PC-9 (cell line): ENCODE data around the gene KREMEN1. TPM values are rescaled to one million over a fixed set of nuclear protein-coding genes. Genes with fewer than 3 reads are reported as not detected.

Source experiments
- BruUV-seq: library from RNA; stranded (reverse); fragments of 400-500 nt; replicated peaks from 2 replicates; lab custom pipeline; 2021; lab: Mats Ljungman, UMichigan
- CTCF ChIA-PET: fragments of 300-600 bp; sonication (Branson Sonifier 250); formaldehyde crosslinking; loops from one replicate; lab custom pipeline; 2022; ENCODE audit warnings: antibody characterized with exemption; lab: Charles Lee
- POLR2A ChIA-PET: fragments of 300-600 bp; sonication (Branson Sonifier 250); formaldehyde crosslinking; loops from one replicate; lab custom pipeline; 2022; ENCODE audit warnings: antibody characterized with exemption; ENCODE audit not compliant: unreplicated experiment; lab: Charles Lee
- DNase-seq, 2 experiments: peaks; one replicate each; pipeline versions ENCODE4 v3.0.0 to v3.0.0-alpha.2; 2015 to 2022; ENCODE audit warnings: mixed read lengths in 1 of 2
- H2AFZ ChIP-seq: fragments of 200-600 bp; sonication (generic); 2 replicates; pipeline ENCODE4 v1.8.1; 2017; ENCODE audit warnings: antibody characterized with exemption
- H3F3A ChIP-seq: fragments of 200-600 bp; sonication (generic); 2 replicates; pipeline ENCODE4 v1.8.1; 2017; ENCODE audit warnings: antibody characterized with exemption, mild to moderate bottlenecking, low read depth; ENCODE audit not compliant: insufficient read depth
- H3K27ac ChIP-seq: fragments of 200-600 bp; sonication (generic); 2 replicates; pipeline ENCODE4 v1.6.1; 2016; ENCODE audit warnings: mixed run types
- H3K27me3 ChIP-seq: fragments of 200-600 bp; sonication (generic); 2 replicates; pipeline ENCODE4 v1.6.1; 2016; ENCODE audit warnings: low read depth, mixed run types; ENCODE audit not compliant: insufficient read depth
- H3K36me3 ChIP-seq: fragments of 200-600 bp; sonication (generic); 2 replicates; pipeline ENCODE4 v1.6.1; 2016; ENCODE audit warnings: low read depth, mixed run types
- H3K4me1 ChIP-seq: fragments of 200-600 bp; sonication (generic); replicated peaks from 2 replicates; pipeline ENCODE4 v1.6.1; 2016; ENCODE audit warnings: mixed run types; ENCODE audit not compliant: insufficient read depth
- H3K4me2 ChIP-seq: fragments of 200-600 bp; sonication (generic); 2 replicates; pipeline ENCODE4 v1.6.1; 2017; ENCODE audit warnings: mixed run types
- H3K4me3 ChIP-seq: fragments of 200-600 bp; sonication (generic); 2 replicates; pipeline ENCODE4 v1.6.1; 2016; ENCODE audit warnings: mixed run types
- H3K79me2 ChIP-seq: fragments of 200-600 bp; sonication (generic); 2 replicates; pipeline ENCODE4 v1.6.1; 2017; ENCODE audit warnings: low read depth, mixed run types
- H3K9me2 ChIP-seq: fragments of 200-600 bp; sonication (generic); 2 replicates; pipeline ENCODE4 v1.8.1; 2017; ENCODE audit warnings: mild to moderate bottlenecking; ENCODE audit not compliant: insufficient read depth
- H3K9me3 ChIP-seq: fragments of 200-600 bp; sonication (generic); 2 replicates; pipeline ENCODE4 v1.8.1; 2016; ENCODE audit warnings: low read depth; ENCODE audit not compliant: insufficient read depth
- H4K20me1 ChIP-seq: fragments of 200-600 bp; sonication (generic); 2 replicates; pipeline ENCODE4 v1.8.1; 2017; ENCODE audit not compliant: insufficient read depth
- CTCF ChIP-seq: fragments of 200-600 bp; sonication (generic); conservative IDR thresholded peaks from 2 replicates; pipeline ENCODE4 v1.6.1; 2017; ENCODE audit warnings: mixed run types, antibody characterized with exemption, mild to moderate bottlenecking, moderate library complexity
- EZH2 ChIP-seq: fragments of 200-600 bp; sonication (generic); IDR thresholded peaks from 2 replicates; pipeline ENCODE4 v1.8.0; 2017; ENCODE audit warnings: antibody characterized with exemption, low read depth
- intact Hi-C: fragments of 100-400 bp; cut with micrococcal nuclease; formaldehyde crosslinking; loops from one replicate; pipeline ENCODE4 v1.10.0; 2022; ENCODE audit not compliant: unreplicated experiment
- total RNA-seq: library from RNA; stranded (reverse); gene quantifications from 2 replicates; pipeline ENCODE4 v1.2.3, GENCODE V29; 2021

KREMEN1 gene
- total RNA-seq, 1 experiment from 2014 or later = 6.1 TPM

GRCh38 chr22:29090039-29090438 is 17.2 kb downstream of the KREMEN1 start:
- TF ChIP-seq EZH2 (no peak), CTCF (no peak)
- Histone ChIP-seq H3K27me3 (no peaks in the 10 kb centered on the region), H3K27ac (no peak overlapping the region), H2AFZ (no peak overlapping the region), H3K4me2 (no peak overlapping the region), H3K9me3 (no peaks in the 10 kb centered on the region), H3K4me1 (no peaks in the 10 kb centered on the region), H3K36me3 (no peaks in the 10 kb centered on the region), H3K9me2 (no peaks in the 10 kb centered on the region), H3K4me3 (no peak overlapping the region), H4K20me1 (no peaks in the 10 kb centered on the region), H3F3A (no peaks in the 10 kb centered on the region), H3K79me2 (no peaks in the 10 kb centered on the region)
- intact Hi-C loops = no loop called here
- ChIA-PET POLR2A (no interaction called here), CTCF (no interaction called here)
- no peak for DNase-seq
- BruUV-seq = no TSS peak

GRCh38 chr22:29092243-29092642 is 19.4 kb downstream of the KREMEN1 start:
- H3K4me1 ChIP-seq = peaks cover 10% of the 10 kb centered on the region; the same call in 1 of the 2 replicates
- H3K79me2 ChIP-seq = no peaks in the 10 kb centered on the region
- no peak overlapping the region for H3K4me3 ChIP-seq
- no peaks in the 10 kb centered on the region for H3K27me3 ChIP-seq
- no peaks in the 10 kb centered on the region for H4K20me1 ChIP-seq
- intact Hi-C loops = no loop called here
- no peak overlapping the region for H3K4me2 ChIP-seq
- no peak for DNase-seq
- POLR2A ChIA-PET = no interaction called here
- no peaks in the 10 kb centered on the region for H3K9me3 ChIP-seq
- H3K27ac ChIP-seq = no peak overlapping the region
- no peaks in the 10 kb centered on the region for H3K36me3 ChIP-seq
- BruUV-seq = no TSS peak
- no peaks in the 10 kb centered on the region for H3F3A ChIP-seq
- no peak overlapping the region for H2AFZ ChIP-seq
- CTCF ChIA-PET = no interaction called here
- no peak for TF ChIP-seq EZH2
- no peak for TF ChIP-seq CTCF
- H3K9me2 ChIP-seq = no peaks in the 10 kb centered on the region

- Histone ChIP-seq H4K20me1 (no peaks in the 10 kb centered on the region), H3K79me2 (no peaks in the 10 kb centered on the region), H3K4me1 (peaks cover 10% of the 10 kb centered on the region; the same call in 1 of the 2 replicates), H2AFZ (no peak overlapping the region), H3K27ac (no peak overlapping the region), H3K27me3 (no peaks in the 10 kb centered on the region), H3K9me2 (no peaks in the 10 kb centered on the region), H3K9me3 (no peaks in the 10 kb centered on the region), H3K4me2 (no peak overlapping the region), H3K36me3 (no peaks in the 10 kb centered on the region), H3K4me3 (no peak overlapping the region), H3F3A (no peaks in the 10 kb centered on the region)
- no peak for DNase-seq
- intact Hi-C loops = no loop called here
- TF ChIP-seq CTCF (no peak), EZH2 (no peak)
- ChIA-PET POLR2A (interaction anchor here (0.7 kb wide), 1 partner anchor 732 kb away, joined by 11 read pairs; no protein-coding TSS in a partner anchor), CTCF (no interaction called here)
- BruUV-seq = no TSS peak
These were observed 20.2 kb downstream of the KREMEN1 start for GRCh38 chr22:29093030-29093429.
